ENCODE results near the gene AMPD3. TPM values are rescaled to one million over a fixed set of nuclear protein-coding genes. Genes with fewer than 3 reads are reported as not detected.

Gene AMPD3
- total and polyA plus RNA-seq, 2 donors (not counting 3 experiments of a cell fraction or from before 2014, with no cell fraction given) = 1.4 to 2.5 TPM

GRCh38 chr11:10539339-10539738, 84.3 kb downstream of the AMPD3 start:
- no peak overlapping the region for H3K27ac ChIP-seq (ENCODE audit: insufficient read depth, low read depth, low read length)
- H3K4me3 ChIP-seq (replicated peaks in 1 of 3; ENCODE audit: insufficient read depth in 1 of 3, low read depth in 1 of 3, low read length in 3 of 3) = no peak overlapping the region
- no peaks in the 10 kb centered on the region for H3K36me3 ChIP-seq (ENCODE audit: control insufficient read depth in 2 of 2, extremely low read depth in 1 of 2, insufficient read depth in 2 of 2, low read length in 2 of 2)
- H3K9me1 ChIP-seq (replicated peaks; ENCODE audit: control insufficient read depth, extremely low read depth, insufficient read depth, low read length) = no peaks in the 10 kb centered on the region
- no peaks in the 10 kb centered on the region for H4K20me1 ChIP-seq (replicated peaks; ENCODE audit: control insufficient read depth, extremely low read depth, insufficient read depth, low read length)
- H3K9me3 ChIP-seq (replicated peaks; ENCODE audit: control insufficient read depth, insufficient read depth, low read length) = no peaks in the 10 kb centered on the region
- peaks cover 16% of the 10 kb centered on the region for H3K79me2 ChIP-seq (ENCODE audit: control insufficient read depth, insufficient read depth, low read length)
- POLR2A ChIA-PET = no interaction called here
- dilution Hi-C loops (cut with MboI; ENCODE audit: extremely low pct_ligation_motif_present, low sequenced_read_pairs) (no loop called here), intact Hi-C loops (cut with micrococcal nuclease) (no loop called here)
- FAIRE-seq = no peak
- TF ChIP-seq POLR2A (IDR thresholded peaks at IDR 0.05; ENCODE audit: low read depth, low read length) (no peak), JUN (IDR thresholded peaks at IDR 0.05; ENCODE audit: borderline replicate concordance, insufficient read depth, insufficient read length, low read depth) (no peak), GATA2 (IDR thresholded peaks at IDR 0.05; ENCODE audit: insufficient read depth, insufficient read length, low read depth, low read length) (no peak), FOS (IDR thresholded peaks at IDR 0.05; ENCODE audit: borderline replicate concordance, insufficient read depth, low read length) (no peak), MYC (IDR thresholded peaks at IDR 0.05; ENCODE audit: low read depth, low read length) (no peak), POLR2AphosphoS5 (IDR thresholded peaks at IDR 0.05; ENCODE audit: insufficient read depth, low read depth, low read length) (no peak), EZH2 (IDR thresholded peaks at IDR 0.05; ENCODE audit: borderline replicate concordance, low read depth, low read length, severe bottlenecking) (no peak), MAX (IDR thresholded peaks at IDR 0.05; ENCODE audit: insufficient read depth, insufficient read length) (no peak)
- TF ChIP-seq, protein P1, sequence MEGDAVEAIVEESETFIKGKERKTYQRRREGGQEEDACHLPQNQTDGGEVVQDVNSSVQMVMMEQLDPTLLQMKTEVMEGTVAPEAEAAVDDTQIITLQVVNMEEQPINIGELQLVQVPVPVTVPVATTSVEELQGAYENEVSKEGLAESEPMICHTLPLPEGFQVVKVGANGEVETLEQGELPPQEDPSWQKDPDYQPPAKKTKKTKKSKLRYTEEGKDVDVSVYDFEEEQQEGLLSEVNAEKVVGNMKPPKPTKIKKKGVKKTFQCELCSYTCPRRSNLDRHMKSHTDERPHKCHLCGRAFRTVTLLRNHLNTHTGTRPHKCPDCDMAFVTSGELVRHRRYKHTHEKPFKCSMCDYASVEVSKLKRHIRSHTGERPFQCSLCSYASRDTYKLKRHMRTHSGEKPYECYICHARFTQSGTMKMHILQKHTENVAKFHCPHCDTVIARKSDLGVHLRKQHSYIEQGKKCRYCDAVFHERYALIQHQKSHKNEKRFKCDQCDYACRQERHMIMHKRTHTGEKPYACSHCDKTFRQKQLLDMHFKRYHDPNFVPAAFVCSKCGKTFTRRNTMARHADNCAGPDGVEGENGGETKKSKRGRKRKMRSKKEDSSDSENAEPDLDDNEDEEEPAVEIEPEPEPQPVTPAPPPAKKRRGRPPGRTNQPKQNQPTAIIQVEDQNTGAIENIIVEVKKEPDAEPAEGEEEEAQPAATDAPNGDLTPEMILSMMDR (IDR thresholded peaks at IDR 0.05; ENCODE audit: extremely low read depth in 1 of 2, insufficient read depth in 1 of 2, low read depth in 1 of 2, low read length in 2 of 2) = no peak
- H3K4me2 ChIP-seq (ENCODE audit: insufficient read depth, low read length) = no peak overlapping the region
- BruUV-seq (replicated peaks) = no TSS peak
- DNase-seq (ENCODE audit: low read depth, low spot score) = no peak
- H2AFZ ChIP-seq (ENCODE audit: low read depth, low read length) = no peak overlapping the region
- H3K4me1 ChIP-seq (ENCODE audit: control insufficient read depth, extremely low read depth, insufficient read depth, low read length) = peaks cover 10% of the 10 kb centered on the region
- H3K9ac ChIP-seq (replicated peaks; ENCODE audit: extremely low read depth, insufficient read depth, low read length) = no peak overlapping the region
- CTCF ChIA-PET = interaction anchor here (0.7 to 3.0 kb wide), 4 partner anchors 19 to 133 kb away, joined by 3 to 31 read pairs (median 3); no protein-coding TSS in a partner anchor
- no peaks in the 10 kb centered on the region for H3K27me3 ChIP-seq (ENCODE audit: control insufficient read depth in 2 of 2, insufficient read depth in 2 of 2, low read length in 2 of 2)

All from endothelial cell of umbilical vein (primary cell).